Sigmoid colon (tissue), 3 donors: ENCODE measurements around the gene SZT2.

ENCODE experiments used
- POLR2A ChIP-seq, 2 donors: fragments of 450-650 bp; IDR thresholded peaks; one replicate each; pipeline ENCODE4 v1.6.1; 2016; ENCODE audit warnings: antibody characterized with exemption in 2 of 2, mild to moderate bottlenecking in 2 of 2, moderate library complexity in 2 of 2
- TF ChIP-seq, protein P1 (sequence below), 4 experiments: fragments of 450-650 bp in 3 of 4; fragments of 200-600 bp in 1 of 4; IDR thresholded peaks; one replicate each; pipeline ENCODE4 v1.5.1; 2016 to 2019; ENCODE audit warnings: antibody characterized with exemption in 4 of 4, mild to moderate bottlenecking in 3 of 4, moderate library complexity in 2 of 4

DNA sequence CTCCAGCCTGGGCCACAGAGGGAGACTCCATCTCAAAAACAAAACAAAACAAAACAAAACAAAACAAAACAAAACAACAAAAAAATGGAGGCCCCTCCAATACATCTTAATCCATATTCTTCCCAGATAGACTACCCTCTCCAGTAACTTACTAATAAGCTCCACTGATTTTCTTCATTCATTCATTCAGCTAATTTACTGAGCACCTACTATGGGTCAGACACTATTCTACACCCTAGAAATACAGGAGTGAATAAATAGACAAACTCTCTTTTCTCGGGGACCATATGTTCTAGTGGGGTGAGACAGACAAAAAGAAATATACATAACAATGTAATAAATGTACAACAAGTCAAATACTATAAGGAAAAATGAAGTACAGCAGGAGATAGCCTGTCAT, 38.7 kb upstream of the SZT2 start:
- TF ChIP-seq, protein P1, sequence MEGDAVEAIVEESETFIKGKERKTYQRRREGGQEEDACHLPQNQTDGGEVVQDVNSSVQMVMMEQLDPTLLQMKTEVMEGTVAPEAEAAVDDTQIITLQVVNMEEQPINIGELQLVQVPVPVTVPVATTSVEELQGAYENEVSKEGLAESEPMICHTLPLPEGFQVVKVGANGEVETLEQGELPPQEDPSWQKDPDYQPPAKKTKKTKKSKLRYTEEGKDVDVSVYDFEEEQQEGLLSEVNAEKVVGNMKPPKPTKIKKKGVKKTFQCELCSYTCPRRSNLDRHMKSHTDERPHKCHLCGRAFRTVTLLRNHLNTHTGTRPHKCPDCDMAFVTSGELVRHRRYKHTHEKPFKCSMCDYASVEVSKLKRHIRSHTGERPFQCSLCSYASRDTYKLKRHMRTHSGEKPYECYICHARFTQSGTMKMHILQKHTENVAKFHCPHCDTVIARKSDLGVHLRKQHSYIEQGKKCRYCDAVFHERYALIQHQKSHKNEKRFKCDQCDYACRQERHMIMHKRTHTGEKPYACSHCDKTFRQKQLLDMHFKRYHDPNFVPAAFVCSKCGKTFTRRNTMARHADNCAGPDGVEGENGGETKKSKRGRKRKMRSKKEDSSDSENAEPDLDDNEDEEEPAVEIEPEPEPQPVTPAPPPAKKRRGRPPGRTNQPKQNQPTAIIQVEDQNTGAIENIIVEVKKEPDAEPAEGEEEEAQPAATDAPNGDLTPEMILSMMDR (IDR thresholded peaks at IDR 0.05), result no peak
- no peak for TF ChIP-seq POLR2A (IDR thresholded peaks at IDR 0.05)
